Peyer's patch (tissue), 4 donors: Measurements from ENCODE around the gene SCLY. TPM values are rescaled to one million over a fixed set of nuclear protein-coding genes. Genes with fewer than 3 reads are reported as not detected.

Experiments
- DNase-seq, 3 donors: peaks; one replicate each; pipeline ENCODE4 v3.0.0-alpha.2; 2017 to 2019
- H3K27ac ChIP-seq, 4 donors: fragments of 200-600 bp; sonication (generic); one replicate each; pipeline ENCODE4 v1.5.1; 2016 to 2019
- H3K27me3 ChIP-seq, 2 donors: fragments of 200-600 bp; sonication (generic); one replicate each; pipeline ENCODE4 v1.5.1; 2019
- H3K36me3 ChIP-seq, 3 donors: fragments of 200-600 bp; sonication (generic); one replicate each; pipeline ENCODE4 v1.5.1; 2016 to 2019
- H3K4me1 ChIP-seq, 4 donors: fragments of 200-600 bp; sonication (generic); one replicate each; pipeline ENCODE4 v1.5.1; 2016 to 2019
- H3K4me3 ChIP-seq, 4 donors: fragments of 200-600 bp; sonication (generic); 1 replicate in 3 of 4; 2 replicates in 1 of 4; pipeline ENCODE4 v1.5.1; 2016 to 2019; ENCODE audit warnings: mild to moderate bottlenecking in 1 of 4
- H3K9me3 ChIP-seq, 4 donors: fragments of 200-600 bp; sonication (generic); one replicate each; pipeline ENCODE4 v1.5.1; 2016 to 2019; ENCODE audit warnings: mild to moderate bottlenecking in 1 of 4
- POLR2A ChIP-seq, 2 donors: fragments of 450-650 bp; IDR thresholded peaks; one replicate each; pipeline ENCODE4 v1.5.1; 2017; ENCODE audit warnings: antibody characterized with exemption in 2 of 2, mild to moderate bottlenecking in 2 of 2, moderate library complexity in 2 of 2
- total RNA-seq, 4 donors: library from RNA; depleted of rRNA; stranded (reverse); fragments of >200 nt; gene quantifications; one replicate each; pipeline ENCODE4 v1.1.0, GENCODE V29; 2016
- TF ChIP-seq, protein P1 (sequence below), 6 experiments: fragments of 450-650 bp in 4 of 6; fragments of 200-600 bp in 2 of 6; sonication (generic) in 1 of 6; IDR thresholded peaks; one replicate each; pipeline ENCODE4 v1.5.1; 2017 to 2019; ENCODE audit warnings: antibody characterized with exemption in 6 of 6, mild to moderate bottlenecking in 3 of 6, moderate library complexity in 1 of 6

The SCLY gene
- total RNA-seq, 4 donors from 2014 or later = 13.2 to 45.2 (median 24.2) TPM

GRCh38 chr2:238123218-238123971 lies 62.6 kb downstream of the SCLY start:
- Histone ChIP-seq H3K9me3 (no peaks in the 10 kb centered on the region), H3K27me3 (no peaks in the 10 kb centered on the region), H3K27ac (no peak overlapping the region), H3K4me3 (no peak overlapping the region), H3K4me1 (no peaks in the 10 kb centered on the region), H3K36me3 (no peaks in the 10 kb centered on the region)
- DNase-seq = peak in 1 of 3 donors; percentile 34
- no peak for TF ChIP-seq POLR2A (IDR thresholded peaks at IDR 0.05)
- TF ChIP-seq, protein P1, sequence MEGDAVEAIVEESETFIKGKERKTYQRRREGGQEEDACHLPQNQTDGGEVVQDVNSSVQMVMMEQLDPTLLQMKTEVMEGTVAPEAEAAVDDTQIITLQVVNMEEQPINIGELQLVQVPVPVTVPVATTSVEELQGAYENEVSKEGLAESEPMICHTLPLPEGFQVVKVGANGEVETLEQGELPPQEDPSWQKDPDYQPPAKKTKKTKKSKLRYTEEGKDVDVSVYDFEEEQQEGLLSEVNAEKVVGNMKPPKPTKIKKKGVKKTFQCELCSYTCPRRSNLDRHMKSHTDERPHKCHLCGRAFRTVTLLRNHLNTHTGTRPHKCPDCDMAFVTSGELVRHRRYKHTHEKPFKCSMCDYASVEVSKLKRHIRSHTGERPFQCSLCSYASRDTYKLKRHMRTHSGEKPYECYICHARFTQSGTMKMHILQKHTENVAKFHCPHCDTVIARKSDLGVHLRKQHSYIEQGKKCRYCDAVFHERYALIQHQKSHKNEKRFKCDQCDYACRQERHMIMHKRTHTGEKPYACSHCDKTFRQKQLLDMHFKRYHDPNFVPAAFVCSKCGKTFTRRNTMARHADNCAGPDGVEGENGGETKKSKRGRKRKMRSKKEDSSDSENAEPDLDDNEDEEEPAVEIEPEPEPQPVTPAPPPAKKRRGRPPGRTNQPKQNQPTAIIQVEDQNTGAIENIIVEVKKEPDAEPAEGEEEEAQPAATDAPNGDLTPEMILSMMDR (IDR thresholded peaks at IDR 0.05) = no peak

DNA sequence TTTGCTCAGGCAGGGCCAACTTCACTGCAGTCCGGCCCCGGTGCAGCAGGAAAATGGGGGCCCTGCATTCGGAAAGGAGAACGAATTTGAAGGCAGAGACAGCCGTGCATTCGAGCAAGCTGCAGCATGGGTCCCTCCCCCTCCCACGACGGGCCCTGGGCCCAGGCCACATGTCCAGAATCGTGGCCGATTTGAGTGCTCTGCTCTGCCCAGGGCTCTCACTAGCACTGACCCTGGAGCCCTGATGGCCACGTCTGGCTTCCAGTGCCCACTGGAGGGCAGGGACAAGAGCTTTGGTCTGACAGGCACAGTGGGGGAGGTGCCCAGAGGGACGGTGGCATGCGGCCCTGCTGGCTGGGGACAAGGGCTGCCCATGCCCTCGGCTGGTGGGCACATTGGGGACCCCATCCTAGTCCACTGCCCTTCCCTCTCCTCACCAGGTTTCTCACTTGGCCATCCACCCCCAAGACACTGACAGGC lies 63.2 kb downstream of the SCLY start:
- Histone ChIP-seq H3K9me3 (no peaks in the 10 kb centered on the region), H3K4me3 (no peak overlapping the region), H3K27me3 (no peaks in the 10 kb centered on the region), H3K27ac (no peak overlapping the region), H3K4me1 (no peaks in the 10 kb centered on the region), H3K36me3 (no peaks in the 10 kb centered on the region)
- DNase-seq = peak in 1 of 3 donors; percentile 40
- TF ChIP-seq, protein P1 (IDR thresholded peaks at IDR 0.05) = no peak
- TF ChIP-seq POLR2A (IDR thresholded peaks at IDR 0.05) = no peak

DNA sequence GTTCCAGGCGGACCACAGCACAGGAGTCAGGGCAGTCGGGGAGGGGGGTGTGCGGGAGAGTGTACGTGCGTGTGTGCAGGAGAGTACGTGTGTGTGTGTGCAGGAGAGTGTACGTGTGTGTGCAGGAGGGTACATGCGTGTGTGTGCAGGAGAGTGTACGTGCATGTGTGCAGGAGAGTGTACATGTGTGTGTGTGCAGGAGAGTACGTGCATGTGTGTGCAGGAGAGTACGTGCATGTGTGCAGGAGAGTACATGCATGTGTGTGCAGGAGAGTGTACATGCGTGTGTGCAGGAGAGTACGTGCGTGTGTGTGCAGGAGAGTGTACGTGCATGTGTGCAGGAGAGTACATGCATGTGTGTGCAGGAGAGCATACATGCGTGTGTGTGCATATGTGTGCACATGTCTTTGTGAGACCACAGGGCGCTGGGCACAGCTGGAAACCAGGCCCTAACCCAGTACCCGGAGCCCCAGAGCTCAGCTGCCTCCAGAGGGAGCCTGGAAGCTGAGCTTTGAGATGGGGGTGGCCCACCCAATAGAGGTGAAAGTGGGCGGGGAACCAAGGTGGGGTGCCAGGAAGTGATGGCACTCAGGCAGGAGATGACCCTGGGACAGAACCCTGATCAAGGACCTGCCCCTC lies 63.8 kb downstream of the SCLY start:
- TF ChIP-seq, protein P1 (IDR thresholded peaks at IDR 0.05) = no peak
- no peak for TF ChIP-seq POLR2A (IDR thresholded peaks at IDR 0.05)
- H3K4me1 ChIP-seq = no peaks in the 10 kb centered on the region
- no peaks in the 10 kb centered on the region for H3K36me3 ChIP-seq
- H3K27me3 ChIP-seq = no peaks in the 10 kb centered on the region
- H3K9me3 ChIP-seq = no peaks in the 10 kb centered on the region
- H3K27ac ChIP-seq = no peak overlapping the region
- DNase-seq = peak in 1 of 3 donors; percentile 40
- H3K4me3 ChIP-seq = no peak overlapping the region

- Histone ChIP-seq H3K9me3 (no peaks in the 10 kb centered on the region), H3K27me3 (no peaks in the 10 kb centered on the region), H3K27ac (no peak overlapping the region), H3K36me3 (no peaks in the 10 kb centered on the region), H3K4me1 (no peaks in the 10 kb centered on the region), H3K4me3 (no peak overlapping the region)
- no peak for TF ChIP-seq POLR2A (IDR thresholded peaks at IDR 0.05)
- TF ChIP-seq, protein P1 (IDR thresholded peaks at IDR 0.05) = no peak
- DNase-seq = peak in 1 of 3 donors; percentile 35
These were observed 64.5 kb downstream of the SCLY start for GRCh38 chr2:238125127-238125885.

DNA sequence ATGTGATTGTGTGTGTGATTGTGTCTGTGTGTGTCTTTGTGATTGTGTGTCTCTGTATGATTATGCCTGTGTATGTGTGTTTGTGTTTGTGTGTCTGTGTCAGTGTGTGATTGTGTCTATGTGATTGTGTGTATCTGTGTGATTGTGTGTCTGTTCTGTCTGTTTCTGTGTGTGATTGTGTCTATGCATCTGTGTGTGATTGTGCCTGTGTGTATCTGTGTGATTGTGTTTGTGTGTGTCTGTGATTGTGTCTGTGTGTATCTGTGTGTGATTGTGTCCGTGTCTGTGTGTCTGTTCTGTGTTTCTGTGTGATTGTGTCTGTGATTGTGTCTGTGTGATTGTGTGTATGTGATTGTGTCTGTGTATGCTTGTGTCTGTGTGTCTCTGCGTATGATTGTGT lies 65.5 kb downstream of the SCLY start:
- no peak for DNase-seq
- Histone ChIP-seq H3K27ac (no peak overlapping the region), H3K36me3 (no peaks in the 10 kb centered on the region), H3K4me1 (no peaks in the 10 kb centered on the region), H3K4me3 (no peak overlapping the region), H3K27me3 (no peaks in the 10 kb centered on the region), H3K9me3 (no peaks in the 10 kb centered on the region)
- TF ChIP-seq, protein P1 (IDR thresholded peaks at IDR 0.05) = no peak
- TF ChIP-seq POLR2A (IDR thresholded peaks at IDR 0.05) = no peak
